Smooth muscle cell (in vitro differentiated cells): ENCODE measurements around the gene CNPY1. TPM values are rescaled to one million over a fixed set of nuclear protein-coding genes. Genes with fewer than 3 reads are reported as not detected.

Experiments
- DNase-seq: peaks from one replicate; lab custom pipeline; 2025; ENCODE audit not compliant: unreplicated experiment; lab: John Stamatoyannopoulos, UW
- H2AFZ ChIP-seq: fragments of 200-600 bp; sonication (generic); 2 replicates; pipeline ENCODE4 v1.6.0; 2016; ENCODE audit warnings: antibody characterized with exemption, low read depth, mild to moderate bottlenecking
- H3F3A ChIP-seq: fragments of 200-600 bp; sonication (generic); 2 replicates; pipeline ENCODE4 v1.6.0; 2017; ENCODE audit warnings: antibody characterized with exemption, low read depth
- H3K27ac ChIP-seq: fragments of 200-600 bp; sonication (generic); 2 replicates; pipeline ENCODE4 v1.5.1; 2016; ENCODE audit warnings: low read depth, mild to moderate bottlenecking
- H3K27me3 ChIP-seq: fragments of 200-600 bp; sonication (generic); 2 replicates; pipeline ENCODE4 v1.6.1; 2016; ENCODE audit warnings: low read depth, mild to moderate bottlenecking
- H3K36me3 ChIP-seq: fragments of 200-600 bp; sonication (generic); 2 replicates; pipeline ENCODE4 v1.5.1; 2016; ENCODE audit warnings: low read depth
- H3K4me1 ChIP-seq: fragments of 200-600 bp; sonication (generic); 2 replicates; pipeline ENCODE4 v1.5.1; 2016; ENCODE audit warnings: low read depth
- H3K4me2 ChIP-seq: fragments of 200-600 bp; sonication (generic); 2 replicates; pipeline ENCODE4 v1.6.0; 2016; ENCODE audit warnings: mild to moderate bottlenecking
- H3K4me3 ChIP-seq: fragments of 200-600 bp; sonication (generic); 2 replicates; pipeline ENCODE4 v1.5.1; 2016; ENCODE audit warnings: mild to moderate bottlenecking
- H3K79me2 ChIP-seq: fragments of 200-600 bp; sonication (generic); 2 replicates; pipeline ENCODE4 v1.6.0; 2016; ENCODE audit warnings: low read depth, mild to moderate bottlenecking
- H3K9ac ChIP-seq: fragments of 200-600 bp; sonication (generic); 2 replicates; pipeline ENCODE4 v1.6.0; 2016; ENCODE audit warnings: low read depth
- H3K9me3 ChIP-seq: fragments of 200-600 bp; sonication (generic); replicated peaks from 2 replicates; pipeline ENCODE4 v1.5.1; 2016; ENCODE audit warnings: low read depth
- H4K20me1 ChIP-seq: fragments of 200-600 bp; sonication (generic); 2 replicates; pipeline ENCODE4 v1.6.0; 2016; ENCODE audit warnings: low read depth
- WGBS: methylation state at CpG from one replicate; pipeline ENCODE4 v1.1.7; 2016; ENCODE audit warnings: low lambda C conversion rate; 5-methylcytosine and 5-hydroxymethylcytosine counted together
- polyA plus RNA-seq: library from polyadenylated mRNA; unstranded; fragments of >200 nt; fragmentation: Nextera tagmentation; extraction: Ambion mirVana; gene quantifications from 2 replicates; pipeline ENCODE4 v1.2.1, GENCODE V29; 2016
- total RNA-seq: library from RNA; depleted of rRNA; stranded (reverse); fragments of >200 nt; gene quantifications from 2 replicates; pipeline ENCODE4 v1.2.3, GENCODE V29; 2014
- TF ChIP-seq, protein P1 (sequence below): fragments of 200-600 bp; sonication (generic); IDR thresholded peaks from 2 replicates; pipeline ENCODE4 v1.5.1; 2017; ENCODE audit warnings: borderline replicate concordance, mild to moderate bottlenecking, antibody characterized with exemption; ENCODE audit not compliant: insufficient read depth, poor library complexity, severe bottlenecking

Gene CNPY1
- total and polyA plus RNA-seq, 2 experiments from 2014 or later, result 1.0 TPM; not detected in 1

- no peak overlapping the region for H3K4me2 ChIP-seq
- H3K9ac ChIP-seq, result no peak overlapping the region
- TF ChIP-seq, protein P1, sequence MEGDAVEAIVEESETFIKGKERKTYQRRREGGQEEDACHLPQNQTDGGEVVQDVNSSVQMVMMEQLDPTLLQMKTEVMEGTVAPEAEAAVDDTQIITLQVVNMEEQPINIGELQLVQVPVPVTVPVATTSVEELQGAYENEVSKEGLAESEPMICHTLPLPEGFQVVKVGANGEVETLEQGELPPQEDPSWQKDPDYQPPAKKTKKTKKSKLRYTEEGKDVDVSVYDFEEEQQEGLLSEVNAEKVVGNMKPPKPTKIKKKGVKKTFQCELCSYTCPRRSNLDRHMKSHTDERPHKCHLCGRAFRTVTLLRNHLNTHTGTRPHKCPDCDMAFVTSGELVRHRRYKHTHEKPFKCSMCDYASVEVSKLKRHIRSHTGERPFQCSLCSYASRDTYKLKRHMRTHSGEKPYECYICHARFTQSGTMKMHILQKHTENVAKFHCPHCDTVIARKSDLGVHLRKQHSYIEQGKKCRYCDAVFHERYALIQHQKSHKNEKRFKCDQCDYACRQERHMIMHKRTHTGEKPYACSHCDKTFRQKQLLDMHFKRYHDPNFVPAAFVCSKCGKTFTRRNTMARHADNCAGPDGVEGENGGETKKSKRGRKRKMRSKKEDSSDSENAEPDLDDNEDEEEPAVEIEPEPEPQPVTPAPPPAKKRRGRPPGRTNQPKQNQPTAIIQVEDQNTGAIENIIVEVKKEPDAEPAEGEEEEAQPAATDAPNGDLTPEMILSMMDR, result no peak
- H3K36me3 ChIP-seq, result no peaks in the 10 kb centered on the region
- peaks cover 9% of the 10 kb centered on the region for H3K27me3 ChIP-seq
- WGBS, result 94% methylated on average over 10 of the region's 10 CpGs
- no peaks in the 10 kb centered on the region for H3K79me2 ChIP-seq
- H3K4me1 ChIP-seq, result no peaks in the 10 kb centered on the region
- no peak overlapping the region for H3K27ac ChIP-seq
- no peaks in the 10 kb centered on the region for H4K20me1 ChIP-seq
- no peak for DNase-seq
- no peaks in the 10 kb centered on the region for H3K9me3 ChIP-seq
- no peak overlapping the region for H2AFZ ChIP-seq
- H3K4me3 ChIP-seq, result no peak overlapping the region
- no peaks in the 10 kb centered on the region for H3F3A ChIP-seq
Observed at GRCh38 chr7:155574556-155575290, 28.4 kb upstream of the CNPY1 start.

- no peaks in the 10 kb centered on the region for H3K4me1 ChIP-seq
- TF ChIP-seq, protein P1, result no peak
- H4K20me1 ChIP-seq, result no peaks in the 10 kb centered on the region
- 66% methylated on average over 11 of the region's 11 CpGs for WGBS
- DNase-seq, result no peak
- H3K79me2 ChIP-seq, result no peaks in the 10 kb centered on the region
- peaks cover 9% of the 10 kb centered on the region for H3K27me3 ChIP-seq
- H3K9me3 ChIP-seq, result no peaks in the 10 kb centered on the region
- H3K27ac ChIP-seq, result no peak overlapping the region
- no peak overlapping the region for H3K4me3 ChIP-seq
- no peak overlapping the region for H2AFZ ChIP-seq
- no peaks in the 10 kb centered on the region for H3F3A ChIP-seq
- H3K36me3 ChIP-seq, result no peaks in the 10 kb centered on the region
- no peak overlapping the region for H3K9ac ChIP-seq
- H3K4me2 ChIP-seq, result no peak overlapping the region
Observed at GRCh38 chr7:155571581-155572345, 25.4 kb upstream of the CNPY1 start.

DNA sequence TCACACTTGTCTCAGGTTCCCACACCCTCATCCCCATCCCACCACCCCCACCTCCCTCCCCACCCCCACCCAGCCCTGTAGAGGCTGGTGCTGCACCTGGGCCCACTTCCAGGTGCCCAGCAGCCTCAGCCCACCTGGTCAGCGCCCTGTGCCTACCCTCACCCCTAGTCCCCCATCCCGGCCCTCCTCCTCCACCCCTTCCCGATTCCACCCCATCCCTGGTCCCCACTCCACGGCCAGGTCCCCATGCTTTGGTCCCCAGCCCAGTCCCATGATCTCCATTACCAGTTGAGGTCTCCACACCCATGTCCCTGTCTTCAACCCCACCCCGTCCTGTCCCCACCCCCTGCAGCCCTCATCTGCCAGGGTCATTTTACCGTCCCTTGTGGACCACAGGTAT lies 24.6 kb upstream of the CNPY1 start:
- TF ChIP-seq, protein P1, result no peak
- H2AFZ ChIP-seq, result no peak overlapping the region
- H3K9me3 ChIP-seq, result no peaks in the 10 kb centered on the region
- no peaks in the 10 kb centered on the region for H3K4me1 ChIP-seq
- no peak overlapping the region for H3K4me3 ChIP-seq
- no peaks in the 10 kb centered on the region for H3K36me3 ChIP-seq
- WGBS, result 80% methylated on average over 2 of the region's 6 CpGs
- no peak overlapping the region for H3K27ac ChIP-seq
- no peaks in the 10 kb centered on the region for H3K79me2 ChIP-seq
- H3K9ac ChIP-seq, result no peak overlapping the region
- peaks cover 9% of the 10 kb centered on the region for H3K27me3 ChIP-seq
- DNase-seq, result no peak
- no peaks in the 10 kb centered on the region for H4K20me1 ChIP-seq
- no peak overlapping the region for H3K4me2 ChIP-seq
- H3F3A ChIP-seq, result no peaks in the 10 kb centered on the region
